Stomach (tissue), 4 donors: Measurements from ENCODE around the gene NPAS1.

Source experiments
- CTCF ChIP-seq, 7 experiments: fragments of 450-650 bp in 4 of 7; fragments of 200-600 bp in 3 of 7; sonication (generic) in 3 of 7; IDR thresholded peaks; one replicate each; pipeline ENCODE4 v1.5.1; 2016 to 2019; ENCODE audit warnings: antibody characterized with exemption in 7 of 7, control low read depth in 2 of 7, mild to moderate bottlenecking in 1 of 7
- POLR2A ChIP-seq, 4 donors: fragments of 450-650 bp; IDR thresholded peaks; one replicate each; pipeline ENCODE4 v1.6.1; 2016; ENCODE audit warnings: antibody characterized with exemption in 4 of 4, control low read depth in 2 of 4, mild to moderate bottlenecking in 1 of 4, moderate library complexity in 1 of 4
- POLR2AphosphoS5 ChIP-seq, 3 donors: sonication (generic); formaldehyde crosslinking; IDR thresholded peaks; one replicate each; pipeline ENCODE4 v1.6.1; 2016; ENCODE audit warnings: antibody characterized with exemption in 3 of 3

GRCh38 chr19:47028195-47028601 lies 8.6 kb downstream of the NPAS1 start:
- TF ChIP-seq CTCF (IDR thresholded peaks at IDR 0.05), result no peak
- no peak for TF ChIP-seq POLR2A (IDR thresholded peaks at IDR 0.05)
- no peak for TF ChIP-seq POLR2AphosphoS5 (IDR thresholded peaks at IDR 0.05)
